ENCODE results near the gene C1QTNF9B.

Gene C1QTNF9B

DNA sequence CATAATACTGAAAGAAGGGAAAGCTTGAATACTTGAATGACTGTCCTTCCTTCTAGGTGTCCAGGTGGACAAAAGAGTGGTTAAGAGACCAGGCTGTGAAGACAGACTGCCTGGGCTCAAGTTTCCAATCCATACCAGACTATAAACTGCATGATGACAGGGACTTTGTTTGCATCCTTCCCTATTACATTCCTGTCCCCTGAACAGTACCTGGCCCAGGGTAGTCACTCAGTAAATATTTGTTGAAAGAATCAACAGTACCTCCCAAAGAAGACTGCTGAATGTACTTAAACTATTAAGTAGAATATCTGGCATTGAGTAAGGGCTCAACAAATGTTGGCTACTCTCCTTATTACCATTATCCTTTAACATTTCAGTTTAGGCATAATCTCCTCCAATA, 37.8 kb downstream of the C1QTNF9B start:
- DNase-seq (ENCODE audit: low read depth in 3 of 3), result no peak

- no peak for DNase-seq (ENCODE audit: low read depth in 3 of 3)
Observed at GRCh38 chr13:23858546-23858945, 38.8 kb downstream of the C1QTNF9B start.

GRCh38 chr13:23856008-23856750, 41.1 kb downstream of the C1QTNF9B start:
- DNase-seq (ENCODE audit: low read depth in 3 of 3), result no peak

DNA sequence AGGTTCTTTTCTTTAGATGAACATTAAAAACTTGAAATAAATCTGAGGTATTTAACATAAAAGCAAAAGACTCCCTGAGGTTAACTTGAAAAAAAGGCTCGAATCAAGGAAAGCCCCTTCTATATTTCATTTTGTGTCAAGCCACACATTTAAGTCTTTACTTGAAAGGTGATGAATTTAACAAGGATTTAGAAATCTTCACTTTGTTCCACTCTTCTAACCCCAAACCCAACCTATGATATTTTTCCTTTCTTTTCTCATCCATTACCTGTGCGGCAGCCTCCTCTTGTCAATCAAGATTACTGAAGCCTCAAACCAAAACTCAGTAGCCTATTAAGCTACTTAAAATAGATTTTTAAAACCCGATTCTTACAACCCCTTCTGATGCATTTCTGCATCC, 41.9 kb downstream of the C1QTNF9B start:
- no peak for DNase-seq (ENCODE audit: low read depth in 3 of 3)

GRCh38 chr13:23852351-23852750, 45.0 kb downstream of the C1QTNF9B start:
- no peak for DNase-seq (ENCODE audit: low read depth in 3 of 3)

DNA sequence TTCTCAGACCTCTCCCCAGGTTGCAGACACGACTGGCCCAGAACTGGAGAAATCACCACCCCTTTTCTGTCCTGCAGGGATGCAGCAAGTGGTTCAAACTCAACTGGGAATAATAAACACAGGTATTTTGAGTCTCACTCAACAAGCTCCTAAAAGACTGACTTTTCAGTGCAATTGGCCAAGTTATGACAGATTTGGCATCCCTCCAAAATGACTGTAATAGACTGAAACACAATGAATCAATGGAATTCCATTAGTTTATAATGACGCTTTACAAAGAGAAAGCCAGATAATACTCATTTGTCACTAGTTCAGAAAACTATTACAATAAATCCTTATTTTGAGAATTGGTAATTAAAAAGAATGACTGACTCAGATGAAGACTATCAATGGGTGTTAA, 46.2 kb downstream of the C1QTNF9B start:
- DNase-seq (ENCODE audit: low read depth in 3 of 3), result no peak

DNA sequence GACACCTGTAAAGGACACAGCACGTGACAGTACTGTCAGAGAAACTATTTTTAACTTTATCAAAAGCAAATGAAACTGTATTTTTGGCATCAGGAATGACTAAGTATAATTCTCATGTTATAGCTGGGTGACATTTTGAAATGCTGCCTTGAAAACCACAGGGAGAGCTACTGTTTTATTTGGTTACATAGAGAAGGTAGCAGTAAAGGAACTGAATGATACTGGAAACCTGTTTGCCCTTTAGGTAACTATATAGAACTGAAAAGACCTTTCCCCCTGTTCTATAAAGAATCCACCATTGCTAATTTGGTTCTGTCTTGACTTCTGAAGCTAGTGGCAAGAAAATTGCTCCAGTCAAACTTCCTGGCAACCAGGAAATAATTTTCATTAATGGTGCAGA, 47.2 kb downstream of the C1QTNF9B start:
- no peak for DNase-seq (ENCODE audit: low read depth in 3 of 3)

GRCh38 chr13:23849670-23850069, 47.6 kb downstream of the C1QTNF9B start:
- no peak for DNase-seq (ENCODE audit: low read depth in 3 of 3)

DNA sequence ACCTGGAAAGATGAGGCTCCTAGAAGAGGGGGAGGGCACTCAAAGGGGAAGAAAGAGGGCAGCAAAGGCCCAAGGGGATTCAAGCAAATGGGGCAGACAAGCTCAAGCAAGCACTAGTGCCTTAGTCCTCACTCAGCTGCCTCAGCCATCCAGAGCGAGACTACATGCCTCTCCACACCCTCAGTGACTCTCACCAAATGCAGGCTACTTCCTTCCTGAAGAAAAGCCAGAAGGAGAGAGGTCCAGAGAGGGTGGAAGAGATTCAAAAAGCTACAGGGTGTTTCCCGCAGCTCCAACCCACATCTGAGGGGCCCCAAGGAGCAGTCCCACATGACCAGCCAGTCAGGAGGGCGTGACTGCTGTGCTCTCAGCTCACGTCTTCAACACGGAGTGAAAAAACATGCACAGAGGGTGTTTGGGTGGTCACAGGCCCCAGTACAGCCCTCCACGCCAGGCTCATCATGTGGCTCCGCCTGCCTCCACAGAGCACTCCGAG, 48.6 kb downstream of the C1QTNF9B start:
- no peak for DNase-seq (ENCODE audit: low read depth in 3 of 3)

DNA sequence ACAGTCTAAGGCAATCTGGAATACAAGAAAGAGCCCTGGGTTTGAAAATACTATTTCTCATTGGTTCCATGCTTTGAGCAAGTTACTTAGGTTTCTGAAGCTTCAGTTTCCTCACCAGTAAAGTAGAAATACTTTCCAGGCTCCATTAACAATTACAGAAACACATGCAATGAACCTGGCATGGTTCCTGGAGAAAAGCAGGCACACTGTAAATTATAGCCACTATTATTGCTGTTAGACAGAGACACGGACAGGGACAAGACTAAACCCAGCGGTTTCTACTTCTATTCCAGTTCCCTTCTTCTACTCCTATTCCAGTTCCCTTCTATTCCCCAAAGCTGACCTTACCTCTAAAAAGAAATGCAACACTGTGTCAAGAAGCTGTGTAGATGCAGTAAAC, 49.3 kb downstream of the C1QTNF9B start:
- DNase-seq (ENCODE audit: low read depth in 3 of 3), result no peak

DNA sequence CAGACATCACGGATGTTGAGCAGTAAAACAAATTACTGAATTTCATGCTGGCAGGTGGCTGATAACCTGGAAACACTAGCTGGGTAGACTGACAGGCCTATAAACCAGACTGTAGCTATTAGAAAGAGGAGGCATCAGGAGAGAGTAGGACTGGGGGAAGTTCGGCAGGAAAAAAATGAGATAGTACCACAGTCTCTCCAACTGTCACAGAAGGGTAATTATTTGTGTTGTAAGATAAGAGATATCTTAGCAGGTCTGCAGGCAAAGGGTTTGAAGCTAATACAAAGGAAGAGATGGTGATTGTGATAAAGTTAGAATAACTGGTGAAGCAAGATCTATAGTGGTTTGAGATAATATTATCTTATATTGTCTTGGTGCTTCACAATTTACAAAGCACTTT, 49.8 kb downstream of the C1QTNF9B start:
- DNase-seq (ENCODE audit: low read depth in 3 of 3), result no peak

GRCh38 chr13:23845105-23845725, 52.1 kb downstream of the C1QTNF9B start:
- DNase-seq (ENCODE audit: low read depth in 3 of 3), result no peak

DNA sequence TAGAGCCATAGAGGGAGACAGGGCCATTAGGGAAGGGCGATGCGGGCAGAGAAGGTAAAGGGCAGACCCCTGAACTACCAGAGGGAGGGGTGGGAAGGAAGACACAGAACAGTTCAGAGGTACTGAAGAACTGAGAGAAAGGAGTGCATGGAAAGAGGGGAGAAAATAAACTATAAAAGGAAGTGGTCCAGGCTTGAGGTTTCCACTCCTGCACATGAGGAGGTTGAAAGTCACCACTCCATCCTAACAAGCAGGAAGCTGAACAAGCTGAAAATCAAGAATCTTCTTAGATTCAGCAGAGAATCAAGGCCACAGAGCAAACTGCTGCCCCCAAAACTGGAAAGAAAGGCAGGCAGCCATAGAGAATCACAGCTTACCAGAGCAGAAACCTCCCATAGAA, 53.2 kb downstream of the C1QTNF9B start:
- no peak for DNase-seq (ENCODE audit: low read depth in 3 of 3)

- no peak for DNase-seq (ENCODE audit: low read depth in 3 of 3)
Observed at GRCh38 chr13:23843436-23843835, 53.9 kb downstream of the C1QTNF9B start.

GRCh38 chr13:23842406-23842805, 54.9 kb downstream of the C1QTNF9B start:
- DNase-seq (ENCODE audit: low read depth in 3 of 3), result no peak

Data from stimulated activated CD4-positive, alpha-beta T cell treated with anti-CD3 and anti-CD28 coated beads, TNF-alpha, amount 100 ng/mL, for 24 hours (primary cell).